Chondrocyte (in vitro differentiated cells): ENCODE results near the gene MEN1. TPM values are rescaled to one million over a fixed set of nuclear protein-coding genes. Genes with fewer than 3 reads are reported as not detected.

Experiments
- DNase-seq: peaks from one replicate; pipeline ENCODE4 v3.0.0; 2021; ENCODE audit warnings: mixed read lengths, low spot score
- H3K27ac Mint-ChIP-seq: one replicate; pipeline ENCODE4 v1.8.0; 2021; ENCODE audit warnings: mild to moderate bottlenecking, moderate library complexity, mixed read lengths; ENCODE audit not compliant: unreplicated experiment
- H3K27me3 Mint-ChIP-seq: 2 replicates; pipeline ENCODE4 v1.8.0; 2021; ENCODE audit warnings: low read depth, mixed read lengths
- H3K36me3 Mint-ChIP-seq: 2 replicates; pipeline ENCODE4 v1.8.0; 2021; ENCODE audit warnings: low read depth, mixed read lengths
- H3K4me1 Mint-ChIP-seq: 2 replicates; pipeline ENCODE4 v1.8.0; 2021; ENCODE audit warnings: low read depth, mild to moderate bottlenecking, mixed read lengths
- H3K4me3 Mint-ChIP-seq: one replicate; pipeline ENCODE4 v1.8.0; 2021; ENCODE audit warnings: mild to moderate bottlenecking, moderate library complexity, mixed read lengths; ENCODE audit not compliant: unreplicated experiment
- H3K9me3 Mint-ChIP-seq: 2 replicates; pipeline ENCODE4 v1.8.0; 2021; ENCODE audit warnings: low read depth, mixed read lengths
- CTCF ChIP-seq: fragments of 200-600 bp; sonication (generic); IDR thresholded peaks from 2 replicates; pipeline ENCODE4 v1.5.0; 2021; ENCODE audit warnings: antibody characterized with exemption, mild to moderate bottlenecking, moderate library complexity
- total RNA-seq: library from RNA; stranded (reverse); gene quantifications from 3 replicates; pipeline ENCODE4 v1.2.1, GENCODE V29; 2021

Gene MEN1
- total RNA-seq, 1 donor from 2014 or later, result 19.5 TPM

GRCh38 chr11:64801561-64802369 is 8.6 kb downstream of the MEN1 start:
- TF ChIP-seq CTCF, result no peak
- Mint-ChIP-seq H3K36me3 (peaks cover 8% of the 10 kb centered on the region), H3K4me1 (peaks cover 13% of the 10 kb centered on the region), H3K9me3 (no peaks in the 10 kb centered on the region), H3K4me3 (peak overlapping the region; percentile 61), H3K27me3 (no peaks in the 10 kb centered on the region), H3K27ac (peak overlapping the region; percentile 32)
- DNase-seq, result no peak

DNA sequence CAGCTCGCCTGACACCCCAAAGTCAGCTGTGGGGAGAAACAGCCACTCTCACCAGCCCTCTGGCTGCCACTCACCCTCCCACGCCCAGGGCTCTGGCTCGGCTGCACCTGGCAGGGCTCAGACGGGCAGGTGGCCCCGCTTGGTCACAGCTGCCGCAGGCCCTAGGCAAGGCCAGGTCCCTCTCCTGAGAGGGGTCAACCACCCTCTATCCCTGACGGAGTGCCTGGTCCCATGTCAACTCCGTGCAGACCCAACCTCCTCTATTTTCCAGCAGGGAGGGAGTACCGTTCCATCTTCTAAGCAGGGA is 9.2 kb downstream of the MEN1 start:
- no peak for TF ChIP-seq CTCF
- Mint-ChIP-seq H3K4me1 (peaks cover 13% of the 10 kb centered on the region), H3K9me3 (no peaks in the 10 kb centered on the region), H3K27ac (no peak overlapping the region), H3K27me3 (no peaks in the 10 kb centered on the region), H3K4me3 (no peak overlapping the region), H3K36me3 (peaks cover 6% of the 10 kb centered on the region)
- DNase-seq, result no peak

DNA sequence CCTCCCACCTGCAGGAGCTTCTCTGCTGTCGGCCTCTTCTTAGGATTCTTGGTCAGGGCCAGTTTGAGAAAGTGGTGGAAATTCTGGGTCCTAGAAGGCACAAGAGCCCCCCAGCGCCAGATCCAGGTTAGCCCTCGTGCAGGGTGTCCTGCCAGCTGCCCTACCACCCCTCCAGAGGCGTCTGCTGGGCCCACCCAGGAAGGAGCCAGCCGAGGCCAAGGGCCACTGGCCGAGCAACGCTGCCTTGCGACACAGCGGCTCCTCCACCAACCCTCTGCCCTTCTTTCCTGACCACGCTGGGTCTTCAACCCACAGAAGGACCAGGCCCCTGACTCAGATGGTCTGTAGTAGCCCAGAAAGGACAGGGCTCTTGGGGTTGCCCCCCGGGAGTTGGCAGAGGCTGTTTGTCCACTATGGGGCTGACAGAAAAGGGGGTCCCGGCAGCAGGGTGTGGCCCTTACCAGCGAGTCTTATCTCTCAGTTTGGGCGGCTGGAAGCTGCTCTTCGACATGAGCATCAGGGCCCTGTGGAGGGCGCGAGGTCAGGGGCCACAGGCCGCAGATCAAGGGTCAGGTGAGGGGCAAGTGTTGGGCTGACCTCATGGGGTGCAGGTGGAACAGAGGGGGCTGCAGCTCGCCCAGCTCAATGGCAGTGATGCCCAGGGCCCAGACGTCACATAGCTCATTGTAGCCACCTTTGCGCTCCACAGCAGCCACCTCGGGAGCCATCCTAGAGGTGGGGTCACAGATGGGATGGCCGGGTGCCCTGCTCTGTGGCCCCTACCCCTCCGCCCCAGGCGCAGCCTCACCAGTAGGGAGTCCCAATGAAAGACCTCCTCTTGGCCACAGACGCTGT is 9.8 kb downstream of the MEN1 start:
- no peak for TF ChIP-seq CTCF
- no peak overlapping the region for H3K4me3 Mint-ChIP-seq
- no peaks in the 10 kb centered on the region for H3K9me3 Mint-ChIP-seq
- no peak overlapping the region for H3K27ac Mint-ChIP-seq
- H3K27me3 Mint-ChIP-seq, result no peaks in the 10 kb centered on the region
- H3K4me1 Mint-ChIP-seq, result peaks cover 13% of the 10 kb centered on the region
- peaks cover 2% of the 10 kb centered on the region for H3K36me3 Mint-ChIP-seq
- DNase-seq, result no peak

- Mint-ChIP-seq H3K36me3 (peaks cover 2% of the 10 kb centered on the region), H3K27me3 (no peaks in the 10 kb centered on the region), H3K4me3 (no peak overlapping the region), H3K27ac (no peak overlapping the region), H3K4me1 (peaks cover 13% of the 10 kb centered on the region), H3K9me3 (no peaks in the 10 kb centered on the region)
- TF ChIP-seq CTCF, result no peak
- DNase-seq, result peak; percentile 77
These were observed 10.6 kb downstream of the MEN1 start for GRCh38 chr11:64799623-64800302.

- Mint-ChIP-seq H3K9me3 (no peaks in the 10 kb centered on the region), H3K36me3 (peaks cover 2% of the 10 kb centered on the region), H3K27me3 (no peaks in the 10 kb centered on the region), H3K27ac (no peak overlapping the region), H3K4me3 (no peak overlapping the region), H3K4me1 (peaks cover 13% of the 10 kb centered on the region)
- no peak for TF ChIP-seq CTCF
- peak; percentile 84 for DNase-seq
These were observed 11.1 kb downstream of the MEN1 start for GRCh38 chr11:64799256-64799622.
